GM12878 (cell line): Measurements from ENCODE around the gene MTHFD1L. TPM values are rescaled to one million over a fixed set of nuclear protein-coding genes. Genes with fewer than 3 reads are reported as not detected.

ENCODE experiments used
- ATAC-seq: fragments of 200-7000 bp; cut with Tn5 transposase; 3 replicates; pipeline ENCODE4 v1.9.1; 2020; ENCODE audit warnings: mild to moderate bottlenecking, moderate library complexity
- BruUV-seq: library from RNA; stranded (reverse); fragments of 400-500 nt; replicated peaks from 2 replicates; lab custom pipeline; 2021; lab: Mats Ljungman, UMichigan
- CTCF ChIA-PET: fragments of 300-600 bp; sonication (Branson Sonifier 250); formaldehyde crosslinking; extraction: SDS; loops from one replicate; lab custom pipeline; 2021; ENCODE audit warnings: inconsistent platforms; lab: Yijun Ruan, JAX
- POLR2A ChIA-PET: fragments of 350-600 bp; formaldehyde crosslinking; extraction: SDS; loops from one replicate; lab custom pipeline; 2021; ENCODE audit warnings: inconsistent platforms; lab: Charles Lee
- RAD21 ChIA-PET: fragments of 300-600 bp; sonication (Branson Sonifier 250); formaldehyde crosslinking; loops from one replicate; lab custom pipeline; 2023; ENCODE audit warnings: antibody characterized with exemption; ENCODE audit not compliant: unreplicated experiment; lab: Charles Lee
- SMC1A ChIA-PET: fragments of 300-600 bp; sonication (Branson Sonifier 250); formaldehyde crosslinking; loops from one replicate; lab custom pipeline; 2023; ENCODE audit not compliant: unreplicated experiment, uncharacterized antibody; lab: Charles Lee
- DNase-seq: peaks from one replicate; pipeline ENCODE4 v3.0.0-alpha.2; 2011; ENCODE audit warnings: low read depth, low spot score
- FAIRE-seq: peaks from 3 replicates; lab custom pipeline; 2011; peaks lifted over from hg19 to GRCh38; lab: Jason Lieb, UNC
- H2AFZ ChIP-seq: 2 replicates; pipeline ENCODE4 v1.6.0; 2011; ENCODE audit warnings: low read depth, low read length, control low read depth; ENCODE audit not compliant: control insufficient read depth
- H3K27ac ChIP-seq: 2 replicates; pipeline ENCODE4 v1.5.1; 2011; ENCODE audit warnings: control low read depth; ENCODE audit not compliant: control insufficient read depth, insufficient read depth
- H3K27me3 ChIP-seq, 2 experiments: replicated peaks in 1 of 2; 2 replicates each; pipeline versions ENCODE4 v1.6.0 to v1.6.1; 2011; ENCODE audit warnings: low read length in 1 of 2; ENCODE audit not compliant: control insufficient read depth in 2 of 2, insufficient read depth in 2 of 2
- H3K36me3 ChIP-seq, 2 experiments: 2 replicates each; pipeline ENCODE4 v1.5.1; 2011; ENCODE audit warnings: low read length in 1 of 2; ENCODE audit not compliant: control insufficient read depth in 2 of 2, insufficient read depth in 2 of 2
- H3K4me1 ChIP-seq: 2 replicates; pipeline ENCODE4 v1.6.1; 2011; ENCODE audit warnings: mild to moderate bottlenecking, low read length, moderate library complexity, mixed read lengths; ENCODE audit not compliant: control insufficient read depth, insufficient read depth
- H3K4me2 ChIP-seq: 2 replicates; pipeline ENCODE4 v1.6.0; 2011; ENCODE audit warnings: control low read depth; ENCODE audit not compliant: control insufficient read depth, insufficient read depth
- H3K4me3 ChIP-seq: fragments of 200-600 bp; sonication (generic); 2 replicates; pipeline ENCODE4 v1.5.1; 2016
- H3K79me2 ChIP-seq: 2 replicates; pipeline ENCODE4 v1.6.0; 2011; ENCODE audit warnings: low read length; ENCODE audit not compliant: control insufficient read depth, insufficient read depth
- H3K9ac ChIP-seq: 2 replicates; pipeline ENCODE4 v1.8.0; 2011; ENCODE audit warnings: low read length, control low read depth, mixed read lengths; ENCODE audit not compliant: control insufficient read depth, insufficient read depth
- H3K9me3 ChIP-seq: replicated peaks from 3 replicates; pipeline ENCODE4 v1.5.1; 2011; ENCODE audit warnings: mild to moderate bottlenecking, low read length; ENCODE audit not compliant: control insufficient read depth, insufficient read depth
- H4K20me1 ChIP-seq: 2 replicates; pipeline ENCODE4 v1.6.0; 2011; ENCODE audit not compliant: control insufficient read depth, insufficient read depth
- CBX3 ChIP-seq: fragments of 200-600 bp; sonication (generic); IDR thresholded peaks from 2 replicates; pipeline ENCODE4 v1.6.1; 2016; ENCODE audit warnings: low read depth, borderline replicate concordance
- CEBPZ ChIP-seq: fragments of 150-350 bp; IDR thresholded peaks from 2 replicates; pipeline ENCODE4 v1.6.1; 2016; ENCODE audit warnings: low read depth, low read length
- CHD2 ChIP-seq: IDR thresholded peaks from 2 replicates; pipeline ENCODE4 v1.6.1; 2011; ENCODE audit warnings: low read depth, low read length, improper control_type of control experiment, borderline replicate concordance
- NFYB ChIP-seq: IDR thresholded peaks from 2 replicates; pipeline ENCODE4 v1.6.1; 2011; ENCODE audit warnings: low read depth, mild to moderate bottlenecking, low read length, improper control_type of control experiment, moderate library complexity; ENCODE audit not compliant: insufficient read depth
- NRF1 ChIP-seq: conservative IDR thresholded peaks from 2 replicates; pipeline ENCODE4 v1.6.1; 2011; ENCODE audit warnings: mild to moderate bottlenecking, low read depth, low read length, improper control_type of control experiment
- RUNX3 ChIP-seq: IDR thresholded peaks from 2 replicates; pipeline ENCODE4 v1.6.1; 2012; ENCODE audit warnings: low read length, inconsistent platforms
- SUZ12 ChIP-seq: fragments of 200-600 bp; sonication (generic); IDR thresholded peaks from one replicate; pipeline ENCODE4 v1.6.1; 2018; ENCODE audit warnings: antibody characterized with exemption, mild to moderate bottlenecking; ENCODE audit not compliant: unreplicated experiment
- WGBS: methylation state at CpG from one replicate; pipeline ENCODE4 v1.1.6; 2016; ENCODE audit warnings: low lambda C conversion rate; ENCODE audit not compliant: insufficient replicate concordance, insufficient coverage; ENCODE audit errors: missing lambda C conversion rate; 5-methylcytosine and 5-hydroxymethylcytosine counted together
- in situ Hi-C: fragments of 300-500 bp; cut with MboI; formaldehyde crosslinking; loops from 9 replicates; pipeline ENCODE4 v1.14.3; 2018; ENCODE audit warnings: mixed read lengths
- intact Hi-C: fragments of 100-400 bp; cut with micrococcal nuclease; formaldehyde crosslinking; loops from one replicate; pipeline ENCODE4 v1.14.2; 2022; ENCODE audit not compliant: unreplicated experiment
- polyA plus RNA-seq, 11 experiments: library from polyadenylated mRNA; depleted of rRNA in 4 of 11; unstranded in 6 of 11; stranded (reverse) in 5 of 11; fragments of >200 nt; fragmentation: Nextera tagmentation in 4 of 11; fragmentation: Illumina TruSeq in 1 of 11; extraction: Ambion mirVana in 4 of 11; extraction: Trizol in 1 of 11; gene quantifications; 1 replicate in 1 of 11; 2 replicates in 10 of 11; pipeline versions ENCODE4 v1.2.1 to v1.2.3, GENCODE V29; 2011 to 2016; ENCODE audit warnings: inconsistent platforms in 2 of 11, missing spikeins in 2 of 11, low read depth in 1 of 11
- total RNA-seq, 4 experiments: library from RNA; depleted of rRNA in 3 of 4; stranded (reverse); fragments of >200 nt in 3 of 4; fragmentation: Illumina TruSeq in 1 of 4; extraction: Trizol in 1 of 4; gene quantifications; 2 replicates each; pipeline versions ENCODE4 v1.2.1 to v1.2.3, GENCODE V29; 2013 to 2021
- TF ChIP-seq, protein P1 (sequence below): IDR thresholded peaks from 2 replicates; pipeline ENCODE4 v1.6.1; 2012; ENCODE audit warnings: low read depth, low read length, improper control_type of control experiment
- TF ChIP-seq, protein P2 (sequence below): fragments of 450-650 bp; IDR thresholded peaks from 2 replicates; pipeline ENCODE4 v1.6.1; 2018; ENCODE audit warnings: mild to moderate bottlenecking, low read depth, moderate library complexity; ENCODE audit not compliant: partially characterized antibody

Gene MTHFD1L
- total and polyA plus RNA-seq, 10 of the 15 experiments (the other 5 are each of a cell fraction or from before 2014, with no cell fraction given): 11.7 to 75.5 (median 28.8) TPM

DNA sequence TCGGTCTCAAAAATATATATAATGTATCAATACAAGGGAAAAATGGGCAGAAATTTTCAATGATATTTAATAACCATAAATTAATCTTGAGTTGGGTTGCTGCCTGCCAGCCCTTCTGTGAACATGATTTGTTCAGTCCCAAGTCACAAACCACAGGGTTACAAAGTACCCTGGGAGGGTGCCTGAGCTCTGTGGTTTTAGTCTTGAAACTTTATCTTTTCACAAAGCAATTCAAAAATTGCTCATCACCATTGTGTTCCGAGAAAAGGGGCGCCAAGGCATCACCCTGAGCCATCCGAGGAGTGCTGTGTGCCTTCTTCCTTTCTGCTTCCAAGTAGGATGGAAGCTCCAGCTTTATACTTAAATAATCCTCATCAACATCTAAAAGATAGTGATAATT is 232.7 kb downstream of the MTHFD1L start:
- Histone ChIP-seq H3K9ac (no peak overlapping the region), H3K36me3 (peaks cover 0 to 6% of the 10 kb centered on the region in 2 experiments; a peak in 2 of 4 replicates), H3K27me3 (no peaks in the 10 kb centered on the region), H3K9me3 (no peaks in the 10 kb centered on the region), H3K79me2 (no peaks in the 10 kb centered on the region), H3K27ac (no peak overlapping the region), H3K4me2 (no peak overlapping the region), H2AFZ (no peak overlapping the region), H3K4me1 (no peaks in the 10 kb centered on the region), H4K20me1 (no peaks in the 10 kb centered on the region), H3K4me3 (no peak overlapping the region)
- ATAC-seq (no peak), DNase-seq (no peak), FAIRE-seq (no peak)
- 83% methylated on average over 4 of the region's 4 CpGs for WGBS
- ChIA-PET CTCF (no interaction called here), SMC1A (interaction anchor here (1.0 kb wide), 1 partner anchor 11 kb away, joined by 3 read pairs; no protein-coding TSS in a partner anchor), POLR2A (no interaction called here), RAD21 (no interaction called here)
- intact Hi-C loops (no loop called here), in situ Hi-C loops (no loop called here)
- BruUV-seq: no TSS peak
- TF ChIP-seq RUNX3 (0 out of 2 replicates have a peak, but pooled peaks have one; percentile 8), NFYB (no peak)

DNA sequence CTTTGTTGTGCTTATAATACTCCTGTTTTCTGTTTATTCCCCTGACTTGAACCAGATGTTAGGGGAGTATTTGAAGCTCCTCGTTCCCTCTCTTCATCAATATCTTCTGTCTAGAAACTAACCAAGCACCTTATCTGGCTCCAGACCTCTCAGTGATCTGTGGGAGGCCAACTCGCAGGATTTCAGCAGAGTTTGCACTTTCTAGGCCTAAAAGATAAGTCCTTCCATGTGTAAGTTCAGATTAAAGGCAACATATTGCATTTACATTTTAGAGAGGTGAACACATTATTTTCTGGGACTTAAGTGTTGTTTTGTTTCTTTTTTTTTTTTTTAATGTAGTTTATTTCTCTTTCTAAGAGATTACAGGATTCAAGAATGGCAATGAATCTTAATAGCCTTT is 234.8 kb downstream of the MTHFD1L start:
- in situ Hi-C loops: no loop called here
- no peak overlapping the region for H3K4me2 ChIP-seq
- H3K9ac ChIP-seq: no peak overlapping the region
- no peak for ATAC-seq
- no peak overlapping the region for H2AFZ ChIP-seq
- no peak overlapping the region for H3K4me3 ChIP-seq
- no peaks in the 10 kb centered on the region for H4K20me1 ChIP-seq
- no peak for FAIRE-seq
- CTCF ChIA-PET: interaction anchor here (0.7 kb wide), 1 partner anchor 757 kb away, joined by 5 read pairs; no protein-coding TSS in a partner anchor
- no TSS peak for BruUV-seq
- intact Hi-C loops: no loop called here
- no peaks in the 10 kb centered on the region for H3K9me3 ChIP-seq
- H3K27ac ChIP-seq: no peak overlapping the region
- POLR2A ChIA-PET: no interaction called here
- peaks cover 0 to 5% of the 10 kb centered on the region in 2 experiments; a peak in 2 of 4 replicates for H3K36me3 ChIP-seq
- H3K27me3 ChIP-seq: no peaks in the 10 kb centered on the region
- DNase-seq: no peak
- RAD21 ChIA-PET: no interaction called here
- SMC1A ChIA-PET: no interaction called here
- WGBS: 100% methylated on average over 2 of the region's 2 CpGs
- H3K4me1 ChIP-seq: no peaks in the 10 kb centered on the region
- H3K79me2 ChIP-seq: no peaks in the 10 kb centered on the region
- TF ChIP-seq NRF1 (no peak), SUZ12 (no peak), CEBPZ (no peak), CBX3 (no peak), CHD2 (no peak)
- TF ChIP-seq, protein P1, sequence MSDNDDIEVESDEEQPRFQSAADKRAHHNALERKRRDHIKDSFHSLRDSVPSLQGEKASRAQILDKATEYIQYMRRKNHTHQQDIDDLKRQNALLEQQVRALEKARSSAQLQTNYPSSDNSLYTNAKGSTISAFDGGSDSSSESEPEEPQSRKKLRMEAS: no peak
- TF ChIP-seq, protein P2, sequence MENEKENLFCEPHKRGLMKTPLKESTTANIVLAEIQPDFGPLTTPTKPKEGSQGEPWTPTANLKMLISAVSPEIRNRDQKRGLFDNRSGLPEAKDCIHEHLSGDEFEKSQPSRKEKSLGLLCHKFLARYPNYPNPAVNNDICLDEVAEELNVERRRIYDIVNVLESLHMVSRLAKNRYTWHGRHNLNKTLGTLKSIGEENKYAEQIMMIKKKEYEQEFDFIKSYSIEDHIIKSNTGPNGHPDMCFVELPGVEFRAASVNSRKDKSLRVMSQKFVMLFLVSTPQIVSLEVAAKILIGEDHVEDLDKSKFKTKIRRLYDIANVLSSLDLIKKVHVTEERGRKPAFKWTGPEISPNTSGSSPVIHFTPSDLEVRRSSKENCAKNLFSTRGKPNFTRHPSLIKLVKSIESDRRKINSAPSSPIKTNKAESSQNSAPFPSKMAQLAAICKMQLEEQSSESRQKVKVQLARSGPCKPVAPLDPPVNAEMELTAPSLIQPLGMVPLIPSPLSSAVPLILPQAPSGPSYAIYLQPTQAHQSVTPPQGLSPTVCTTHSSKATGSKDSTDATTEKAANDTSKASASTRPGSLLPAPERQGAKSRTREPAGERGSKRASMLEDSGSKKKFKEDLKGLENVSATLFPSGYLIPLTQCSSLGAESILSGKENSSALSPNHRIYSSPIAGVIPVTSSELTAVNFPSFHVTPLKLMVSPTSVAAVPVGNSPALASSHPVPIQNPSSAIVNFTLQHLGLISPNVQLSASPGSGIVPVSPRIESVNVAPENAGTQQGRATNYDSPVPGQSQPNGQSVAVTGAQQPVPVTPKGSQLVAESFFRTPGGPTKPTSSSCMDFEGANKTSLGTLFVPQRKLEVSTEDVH: no peak
